OCI-LY7 (cell line): ENCODE data around the gene CFAP69. TPM values are rescaled to one million over a fixed set of nuclear protein-coding genes. Genes with fewer than 3 reads are reported as not detected.
"Not testable (repeated sequence)": the region's sequence is repeated elsewhere in the genome, so short reads cannot be mapped to it uniquely, and the experiment has no call there.

Experiments used
- BruUV-seq: library from RNA; stranded (reverse); fragments of 400-500 nt; replicated peaks from 2 replicates; lab custom pipeline; 2021; lab: Mats Ljungman, UMichigan
- CTCF ChIA-PET: fragments of 300-600 bp; sonication (Branson Sonifier 250); formaldehyde crosslinking; loops from one replicate; lab custom pipeline; 2022; ENCODE audit warnings: antibody characterized with exemption; ENCODE audit not compliant: unreplicated experiment; lab: Charles Lee
- POLR2A ChIA-PET: fragments of 300-600 bp; sonication (Branson Sonifier 250); formaldehyde crosslinking; loops from one replicate; lab custom pipeline; 2022; ENCODE audit warnings: antibody characterized with exemption; lab: Charles Lee
- DNase-seq: peaks from one replicate; pipeline ENCODE4 v3.0.0-alpha.2; 2015; ENCODE audit warnings: low spot score
- H2AFZ ChIP-seq: fragments of 200-600 bp; sonication (generic), shearing (Covaris generic); 2 replicates; pipeline ENCODE4 v1.6.1; 2014; ENCODE audit warnings: mild to moderate bottlenecking, antibody characterized with exemption, low read length, moderate library complexity
- H3K27ac ChIP-seq: fragments of 200-600 bp; sonication (generic); 2 replicates; pipeline ENCODE4 v1.5.1; 2014; ENCODE audit warnings: mixed run types, low read depth, mild to moderate bottlenecking, moderate library complexity, low read length, inconsistent platforms; ENCODE audit not compliant: poor library complexity, severe bottlenecking
- H3K36me3 ChIP-seq: fragments of 200-600 bp; sonication (generic); 2 replicates; pipeline ENCODE4 v1.6.1; 2014; ENCODE audit warnings: mild to moderate bottlenecking, antibody characterized with exemption, low read length, moderate library complexity, mixed read lengths; ENCODE audit not compliant: insufficient read depth
- H3K4me1 ChIP-seq: fragments of 200-600 bp; sonication (generic); 2 replicates; pipeline ENCODE4 v1.5.1; 2014; ENCODE audit warnings: mild to moderate bottlenecking, low read length; ENCODE audit not compliant: insufficient read depth, poor library complexity, severe bottlenecking
- H3K4me2 ChIP-seq: fragments of 200-600 bp; sonication (generic); 2 replicates; pipeline ENCODE4 v1.6.1; 2014; ENCODE audit warnings: mild to moderate bottlenecking, low read length
- H3K4me3 ChIP-seq: fragments of 200-600 bp; sonication (generic); 2 replicates; pipeline ENCODE4 v1.5.1; 2014; ENCODE audit warnings: mild to moderate bottlenecking, low read depth, low read length; ENCODE audit not compliant: poor library complexity, severe bottlenecking
- H3K79me2 ChIP-seq: fragments of 200-600 bp; sonication (generic); 2 replicates; pipeline ENCODE4 v1.6.1; 2016; ENCODE audit warnings: low read depth, mild to moderate bottlenecking, low read length, moderate library complexity, mixed read lengths; ENCODE audit not compliant: insufficient read depth
- H3K9me2 ChIP-seq: fragments of 200-600 bp; sonication (generic); 2 replicates; pipeline ENCODE4 v1.6.1; 2016; ENCODE audit warnings: mild to moderate bottlenecking, low read length, mixed read lengths; ENCODE audit not compliant: insufficient read depth
- H3K9me3 ChIP-seq: fragments of 200-600 bp; sonication (generic); 2 replicates; pipeline ENCODE4 v1.6.1; 2014; ENCODE audit warnings: mild to moderate bottlenecking, mixed run types, low read length, mixed read lengths
- H4K20me1 ChIP-seq: fragments of 200-600 bp; sonication (generic); 2 replicates; pipeline ENCODE4 v1.6.1; 2014; ENCODE audit warnings: mild to moderate bottlenecking, antibody characterized with exemption, low read length, moderate library complexity, mixed read lengths; ENCODE audit not compliant: insufficient read depth
- CTCF ChIP-seq: fragments of 200-600 bp; sonication (generic); conservative IDR thresholded peaks from 2 replicates; pipeline ENCODE4 v1.5.1; 2014; ENCODE audit warnings: mild to moderate bottlenecking, antibody characterized with exemption, low read length, moderate library complexity, mixed read lengths
- EZH2phosphoT487 ChIP-seq: fragments of 200-600 bp; sonication (generic); IDR thresholded peaks from 2 replicates; pipeline ENCODE4 v1.6.1; 2018; ENCODE audit warnings: low read depth, borderline replicate concordance, mild to moderate bottlenecking, mixed run types, antibody characterized with exemption, low read length, moderate library complexity, mixed read lengths
- intact Hi-C: fragments of 100-400 bp; cut with micrococcal nuclease; formaldehyde crosslinking; loops from one replicate; pipeline ENCODE4 v1.10.0; 2022; ENCODE audit not compliant: unreplicated experiment
- small RNA-seq: library from RNA; depleted of rRNA; stranded (forward); fragments of <200 nt; gene quantifications from one replicate; pipeline ENCODE3, GENCODE V24; 2014
- total RNA-seq, 2 experiments: library from RNA; depleted of rRNA in 1 of 2; stranded (reverse); fragments of >200 nt in 1 of 2; shearing (Covaris generic) in 1 of 2; gene quantifications; 2 replicates each; pipeline ENCODE4 v1.2.3, GENCODE V29; 2014 to 2022

CFAP69 gene
- total RNA-seq, 2 experiments from 2014 or later, result not detected

DNA sequence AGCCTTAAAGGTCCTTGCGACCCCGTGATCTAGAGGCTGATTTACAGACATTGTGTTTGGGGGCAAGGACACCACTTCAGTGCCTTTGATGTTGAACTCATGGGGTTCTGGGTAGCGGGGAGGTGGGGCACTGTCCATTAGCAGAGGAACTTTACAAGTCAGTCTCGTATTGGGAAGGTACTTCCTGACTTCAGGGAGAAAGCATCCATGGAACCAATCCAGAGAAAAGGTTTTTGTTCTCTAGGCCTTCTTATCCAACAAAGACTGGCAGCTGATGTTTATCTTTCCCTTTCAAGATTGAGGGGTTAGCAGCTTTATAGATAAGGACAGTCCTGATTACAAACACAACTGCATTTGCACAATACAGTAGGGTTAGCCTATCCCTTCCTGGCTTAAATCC lies 104.3 kb downstream of the CFAP69 start:
- H3K9me2 ChIP-seq, result no peaks in the 10 kb centered on the region
- peaks cover 71% of the 10 kb centered on the region for H3K79me2 ChIP-seq
- H3K4me1 ChIP-seq, result peaks cover 20% of the 10 kb centered on the region
- 0 out of 2 replicates have a peak, but pooled peaks cover 4% of the 10 kb centered on the region for H3K9me3 ChIP-seq
- no peak for TF ChIP-seq CTCF
- TF ChIP-seq EZH2phosphoT487, result no peak
- peaks cover 49% of the 10 kb centered on the region for H3K36me3 ChIP-seq
- intact Hi-C loops, result no loop called here
- no peak overlapping the region for H3K4me3 ChIP-seq
- no peak overlapping the region for H3K27ac ChIP-seq
- H3K4me2 ChIP-seq, result no peak overlapping the region
- no TSS peak for BruUV-seq
- no peak for DNase-seq
- H2AFZ ChIP-seq, result no peak overlapping the region
- H4K20me1 ChIP-seq, result no peaks in the 10 kb centered on the region
- ChIA-PET POLR2A (interaction anchor here (1.2 kb wide), 1 partner anchor 22 kb away, joined by 3 read pairs; no protein-coding TSS in a partner anchor), CTCF (no interaction called here)

- CTCF ChIA-PET, H4K20me1 ChIP-seq, H2AFZ ChIP-seq, H3K4me2 ChIP-seq, H3K9me2 ChIP-seq, DNase-seq, BruUV-seq, H3K27ac ChIP-seq, intact Hi-C loops, H3K4me3 ChIP-seq, H3K9me3 ChIP-seq: not testable (repeated sequence)
- POLR2A ChIA-PET, result interaction anchor here (0.6 kb wide), 1 partner anchor 651 kb away, joined by 3 read pairs; no protein-coding TSS in a partner anchor
- Histone ChIP-seq H3K36me3 (peaks cover 57% of the 10 kb centered on the region), H3K4me1 (peaks cover 20% of the 10 kb centered on the region), H3K79me2 (peaks cover 76% of the 10 kb centered on the region)
Observed at GRCh38 chr7:90350032-90350431, 105.1 kb downstream of the CFAP69 start.

DNA sequence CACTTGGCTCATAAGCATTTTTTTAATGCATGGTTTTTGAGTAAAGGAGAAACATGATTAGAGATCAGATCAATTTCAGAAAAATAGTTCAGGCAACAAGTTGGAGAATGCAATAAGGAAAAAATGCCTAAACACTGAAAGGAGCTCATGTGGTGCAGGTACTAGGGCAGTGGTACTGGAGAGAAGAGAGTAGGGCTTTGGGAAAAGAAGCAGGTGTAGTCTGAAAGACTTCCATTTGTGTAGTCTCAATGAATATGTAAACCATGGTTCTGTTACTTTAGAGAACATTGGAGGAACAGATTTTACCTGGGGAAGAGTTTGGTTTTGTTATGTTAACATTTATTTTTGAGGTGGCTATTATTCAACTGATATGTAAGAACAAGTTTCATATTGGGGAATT lies 107.0 kb downstream of the CFAP69 start:
- H3K4me1 ChIP-seq, result peaks cover 14% of the 10 kb centered on the region
- BruUV-seq, result no TSS peak
- H3K9me2 ChIP-seq, result no peaks in the 10 kb centered on the region
- peaks cover 76% of the 10 kb centered on the region for H3K36me3 ChIP-seq
- peaks cover 73% of the 10 kb centered on the region for H3K79me2 ChIP-seq
- H2AFZ ChIP-seq, result no peak overlapping the region
- no peak overlapping the region for H3K4me2 ChIP-seq
- TF ChIP-seq EZH2phosphoT487, result no peak
- ChIA-PET CTCF (no interaction called here), POLR2A (interaction anchor here (0.6 kb wide), 1 partner anchor 23 kb away, joined by 3 read pairs; no protein-coding TSS in a partner anchor)
- DNase-seq, result no peak
- H3K4me3 ChIP-seq, result no peak overlapping the region
- no peak overlapping the region for H3K27ac ChIP-seq
- H3K9me3 ChIP-seq, result peaks cover 13% of the 10 kb centered on the region
- intact Hi-C loops, result no loop called here
- H4K20me1 ChIP-seq, result no peaks in the 10 kb centered on the region

Small RNAs within 50 kb of the gene (small RNA-seq; reads per million reads assigned to genes)
- not detected for gene RF00019

Other genes with a start within 250 kb of the CFAP69 start
- not detected in 2 replicates for gene STEAP1, start 90.7 kb upstream of the CFAP69 start, total RNA-seq (2014; rRNA removed; shearing (Covaris generic))
- gene STEAP1, start 90.7 kb upstream of the CFAP69 start, total RNA-seq (2022), result not detected in 2 replicates
- not detected in 2 replicates for gene STEAP2, start 33.4 kb upstream of the CFAP69 start, total RNA-seq (2014; rRNA removed; shearing (Covaris generic))
- gene STEAP2, start 33.4 kb upstream of the CFAP69 start, total RNA-seq (2022), result not detected in 2 replicates
- not detected in 2 replicates for gene FAM237B, start 76.1 kb downstream of the CFAP69 start, total RNA-seq (2014; rRNA removed; shearing (Covaris generic))
- gene FAM237B, start 76.1 kb downstream of the CFAP69 start, total RNA-seq (2022), result not detected in 2 replicates
- 13.1 and 16.5 TPM in 2 replicates for gene GTPBP10, start 101.5 kb downstream of the CFAP69 start, total RNA-seq (2014; rRNA removed; shearing (Covaris generic))
- 38.8 and 43.4 TPM in 2 replicates for gene GTPBP10, start 101.5 kb downstream of the CFAP69 start, total RNA-seq (2022)
- gene CLDN12, start 158.3 kb downstream of the CFAP69 start, total RNA-seq (2014; rRNA removed; shearing (Covaris generic)), result 8.2 and 11.0 TPM in 2 replicates
- gene CLDN12, start 158.3 kb downstream of the CFAP69 start, total RNA-seq (2022), result 17.0 and 20.4 TPM in 2 replicates
- not detected in 2 replicates for gene PTTG1IP2, start 224.5 kb downstream of the CFAP69 start, total RNA-seq (2014; rRNA removed; shearing (Covaris generic))
- gene PTTG1IP2, start 224.5 kb downstream of the CFAP69 start, total RNA-seq (2022), result not detected in 2 replicates